ENCODE measurements around the gene CCDC90B. TPM values are rescaled to one million over a fixed set of nuclear protein-coding genes. Genes with fewer than 3 reads are reported as not detected.
"Not testable (repeated sequence)": the region's sequence is repeated elsewhere in the genome, so short reads cannot be mapped to it uniquely, and the experiment has no call there.

The CCDC90B gene
- total and polyA plus RNA-seq, 2 of the 13 experiments (the other 11 are each of a cell fraction or from before 2014, with no cell fraction given): 17.1 to 46.1 TPM

GRCh38 chr11:83317757-83318690, 31.9 kb upstream of the CCDC90B start:
- no peak overlapping the region for H3K4me2 ChIP-seq (ENCODE audit: low read depth, low read length)
- ATAC-seq: no peak

GRCh38 chr11:83316897-83317268, 30.7 kb upstream of the CCDC90B start:
- intact Hi-C loops (cut with micrococcal nuclease; ENCODE audit: unreplicated experiment); ATAC-seq; in situ Hi-C loops (cut with HindIII; ENCODE audit: extremely low pct_ligation_motif_present, low pct_unique_long_range_greater_than_20kb): not testable (repeated sequence)

More at GRCh38 chr11:83317757-83318690, 31.9 kb upstream of the CCDC90B start:
- no peak overlapping the region for H3K9ac ChIP-seq (ENCODE audit: insufficient read depth, low read depth, low read length)
- WGBS (ENCODE audit: low lambda C conversion rate): 66% methylated on average over 8 of the region's 8 CpGs
- no peak overlapping the region for H2AFZ ChIP-seq (ENCODE audit: low read length)
- H3K4me3 ChIP-seq (replicated peaks in 1 of 3; ENCODE audit: insufficient read depth in 1 of 3, low read depth in 2 of 3, low read length in 3 of 3): no peak overlapping the region
- intact Hi-C loops (cut with micrococcal nuclease; ENCODE audit: unreplicated experiment) (no loop called here), in situ Hi-C loops (cut with HindIII; ENCODE audit: extremely low pct_ligation_motif_present, low pct_unique_long_range_greater_than_20kb) (no loop called here)
- CTCF ChIA-PET (ENCODE audit: low intra/inter-chr PET ratio, low total read pairs): no interaction called here
- H3K27me3 ChIP-seq (ENCODE audit: control insufficient read depth in 1 of 2, insufficient read depth in 2 of 2, low read length in 2 of 2): no peaks in the 10 kb centered on the region
- FAIRE-seq (no peak), DNase-seq (ENCODE audit: low spot score) (no peak)
- no peaks in the 10 kb centered on the region for H3K36me3 ChIP-seq (replicated peaks in 1 of 2; ENCODE audit: control insufficient read depth in 1 of 2, insufficient read depth in 2 of 2, low read length in 2 of 2)
- no peak overlapping the region for H3K27ac ChIP-seq (ENCODE audit: extremely low read length, insufficient read depth, low read length)
- H3K9me3 ChIP-seq (ENCODE audit: low read length): no peaks in the 10 kb centered on the region
- BruUV-seq (replicated peaks): no TSS peak
- no peaks in the 10 kb centered on the region for H3K79me2 ChIP-seq (ENCODE audit: insufficient read depth, low read length)
- TF ChIP-seq HNRNPK (IDR thresholded peaks at IDR 0.05; ENCODE audit: low read depth, low read length, poor library complexity, severe bottlenecking) (peak; percentile 48), RBM39 (IDR thresholded peaks at IDR 0.05; ENCODE audit: low read depth, low read length, poor library complexity, severe bottlenecking) (no peak), MEF2D (CRISPR knock-in tag; IDR thresholded peaks at IDR 0.05) (no peak)
- H4K20me1 ChIP-seq (ENCODE audit: insufficient read depth, low read length): no peaks in the 10 kb centered on the region
- no peaks in the 10 kb centered on the region for H3K4me1 ChIP-seq (ENCODE audit: insufficient read depth, low read length)
- POLR2A ChIA-PET: interaction anchor here (1.4 kb wide), 1 partner anchor 32 kb away, joined by 5 read pairs; the partner anchor contains the start of gene CCDC90B

GRCh38 chr11:83316143-83316896, 30.2 kb upstream of the CCDC90B start:
- H3K4me3 ChIP-seq (replicated peaks in 1 of 3; ENCODE audit: insufficient read depth in 1 of 3, low read depth in 2 of 3, low read length in 3 of 3); H3K4me1 ChIP-seq (ENCODE audit: insufficient read depth, low read length); ATAC-seq; POLR2A ChIA-PET; DNase-seq (ENCODE audit: low spot score); H3K27ac ChIP-seq (ENCODE audit: extremely low read length, insufficient read depth, low read length); BruUV-seq (replicated peaks); in situ Hi-C loops (cut with HindIII; ENCODE audit: extremely low pct_ligation_motif_present, low pct_unique_long_range_greater_than_20kb); H3K79me2 ChIP-seq (ENCODE audit: insufficient read depth, low read length); H3K36me3 ChIP-seq (replicated peaks in 1 of 2; ENCODE audit: control insufficient read depth in 1 of 2, insufficient read depth in 2 of 2, low read length in 2 of 2); H4K20me1 ChIP-seq (ENCODE audit: insufficient read depth, low read length); H3K9me3 ChIP-seq (ENCODE audit: low read length); CTCF ChIA-PET (ENCODE audit: low intra/inter-chr PET ratio, low total read pairs); H3K27me3 ChIP-seq (ENCODE audit: control insufficient read depth in 1 of 2, insufficient read depth in 2 of 2, low read length in 2 of 2); intact Hi-C loops (cut with micrococcal nuclease; ENCODE audit: unreplicated experiment); FAIRE-seq; H3K4me2 ChIP-seq (ENCODE audit: low read depth, low read length); H2AFZ ChIP-seq (ENCODE audit: low read length); H3K9ac ChIP-seq (ENCODE audit: insufficient read depth, low read depth, low read length): not testable (repeated sequence)
- 81% methylated on average over 36 of the region's 59 CpGs for WGBS (ENCODE audit: low lambda C conversion rate)

More at GRCh38 chr11:83316897-83317268, 30.7 kb upstream of the CCDC90B start:
- H3K79me2 ChIP-seq (ENCODE audit: insufficient read depth, low read length); H3K9ac ChIP-seq (ENCODE audit: insufficient read depth, low read depth, low read length); H3K9me3 ChIP-seq (ENCODE audit: low read length); H3K27me3 ChIP-seq (ENCODE audit: control insufficient read depth in 1 of 2, insufficient read depth in 2 of 2, low read length in 2 of 2); POLR2A ChIA-PET; DNase-seq (ENCODE audit: low spot score); H3K4me1 ChIP-seq (ENCODE audit: insufficient read depth, low read length); FAIRE-seq; H4K20me1 ChIP-seq (ENCODE audit: insufficient read depth, low read length); H3K36me3 ChIP-seq (replicated peaks in 1 of 2; ENCODE audit: control insufficient read depth in 1 of 2, insufficient read depth in 2 of 2, low read length in 2 of 2); CTCF ChIA-PET (ENCODE audit: low intra/inter-chr PET ratio, low total read pairs); H3K4me3 ChIP-seq (replicated peaks in 1 of 3; ENCODE audit: insufficient read depth in 1 of 3, low read depth in 2 of 3, low read length in 3 of 3); H3K27ac ChIP-seq (ENCODE audit: extremely low read length, insufficient read depth, low read length); BruUV-seq (replicated peaks); H3K4me2 ChIP-seq (ENCODE audit: low read depth, low read length); H2AFZ ChIP-seq (ENCODE audit: low read length): not testable (repeated sequence)
- WGBS (ENCODE audit: low lambda C conversion rate): 92% methylated on average over 30 of the region's 31 CpGs

All from HepG2 (cell line).